ENCODE data around the gene AFMID. TPM values are rescaled to one million over a fixed set of nuclear protein-coding genes. Genes with fewer than 3 reads are reported as not detected.

Gene AFMID
- total and polyA plus RNA-seq, 2 of the 13 experiments (the other 11 are each of a cell fraction or from before 2014, with no cell fraction given) = 249 to 270 TPM

- TF ChIP-seq ZNF609 (CRISPR knock-in tag; IDR thresholded peaks at IDR 0.05; ENCODE audit: borderline replicate concordance) (no peak), ATF7 (IDR thresholded peaks at IDR 0.05) (no peak), ATF7 (CRISPR knock-in tag; IDR thresholded peaks at IDR 0.05) (no peak), AKAP8 (CRISPR knock-in tag; IDR thresholded peaks at IDR 0.05) (peak; percentile 85), ZNF160 (CRISPR knock-in tag; IDR thresholded peaks at IDR 0.05) (0 out of 2 replicates have a peak, but pooled peaks have one; percentile 38), ZNF263 (CRISPR knock-in tag; IDR thresholded peaks at IDR 0.05) (0 out of 2 replicates have a peak, but pooled peaks have one; percentile 11), HNRNPL (IDR thresholded peaks at IDR 0.05; ENCODE audit: low read depth, low read length) (0 out of 2 replicates have a peak, but pooled peaks have one; percentile 41), IKZF4 (CRISPR knock-in tag; IDR thresholded peaks at IDR 0.05; ENCODE audit: borderline replicate concordance, low read depth, not compliant biosample characterization) (no peak), KLF6 (CRISPR knock-in tag; IDR thresholded peaks at IDR 0.05) (no peak), CENPBD1 (CRISPR knock-in tag; IDR thresholded peaks at IDR 0.05; ENCODE audit: borderline replicate concordance, low read depth) (no peak), ZZZ3 (CRISPR knock-in tag; IDR thresholded peaks at IDR 0.05; ENCODE audit: borderline replicate concordance) (no peak), MYPOP (CRISPR knock-in tag; IDR thresholded peaks at IDR 0.05) (no peak), ZBTB14 (CRISPR knock-in tag; IDR thresholded peaks at IDR 0.05) (no peak), THAP7 (CRISPR knock-in tag; IDR thresholded peaks at IDR 0.05) (no peak)
These were observed 12.8 kb upstream of the AFMID start (continued) for GRCh38 chr17:78174346-78174869.

Data from HepG2 (cell line).